Measurements from ENCODE around the gene HGF.

DNA sequence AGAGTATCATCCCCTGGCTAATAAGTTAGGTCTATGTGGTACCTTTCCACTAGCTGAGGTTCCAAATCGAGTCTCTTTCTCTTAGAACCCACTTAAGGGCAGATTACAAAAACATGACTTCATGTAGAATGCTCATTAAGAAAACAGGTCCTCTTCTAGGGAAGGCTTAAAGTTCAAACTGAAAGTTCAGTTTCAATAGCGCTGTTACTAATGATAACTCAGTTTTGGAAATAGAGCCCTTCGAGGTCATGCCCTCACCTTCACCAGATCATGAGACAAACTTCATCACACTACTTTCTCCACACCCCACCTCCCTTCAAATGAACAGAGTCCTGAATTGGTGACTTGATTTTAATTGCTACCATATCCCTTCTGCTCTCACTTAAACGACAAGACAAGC lies 26.2 kb downstream of the HGF start:
- no peak for TF ChIP-seq EP300 (IDR thresholded peaks at IDR 0.05)
- TF ChIP-seq, protein P1, sequence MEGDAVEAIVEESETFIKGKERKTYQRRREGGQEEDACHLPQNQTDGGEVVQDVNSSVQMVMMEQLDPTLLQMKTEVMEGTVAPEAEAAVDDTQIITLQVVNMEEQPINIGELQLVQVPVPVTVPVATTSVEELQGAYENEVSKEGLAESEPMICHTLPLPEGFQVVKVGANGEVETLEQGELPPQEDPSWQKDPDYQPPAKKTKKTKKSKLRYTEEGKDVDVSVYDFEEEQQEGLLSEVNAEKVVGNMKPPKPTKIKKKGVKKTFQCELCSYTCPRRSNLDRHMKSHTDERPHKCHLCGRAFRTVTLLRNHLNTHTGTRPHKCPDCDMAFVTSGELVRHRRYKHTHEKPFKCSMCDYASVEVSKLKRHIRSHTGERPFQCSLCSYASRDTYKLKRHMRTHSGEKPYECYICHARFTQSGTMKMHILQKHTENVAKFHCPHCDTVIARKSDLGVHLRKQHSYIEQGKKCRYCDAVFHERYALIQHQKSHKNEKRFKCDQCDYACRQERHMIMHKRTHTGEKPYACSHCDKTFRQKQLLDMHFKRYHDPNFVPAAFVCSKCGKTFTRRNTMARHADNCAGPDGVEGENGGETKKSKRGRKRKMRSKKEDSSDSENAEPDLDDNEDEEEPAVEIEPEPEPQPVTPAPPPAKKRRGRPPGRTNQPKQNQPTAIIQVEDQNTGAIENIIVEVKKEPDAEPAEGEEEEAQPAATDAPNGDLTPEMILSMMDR (IDR thresholded peaks at IDR 0.05), result no peak
- TF ChIP-seq POLR2A (IDR thresholded peaks at IDR 0.05; ENCODE audit: low read depth), result no peak
- no peak for TF ChIP-seq POLR2AphosphoS5 (IDR thresholded peaks at IDR 0.05)
